Liver (tissue), 9 donors: ENCODE data around the gene PSMD1. TPM values are rescaled to one million over a fixed set of nuclear protein-coding genes. Genes with fewer than 3 reads are reported as not detected.

Experiments
- DNase-seq: peaks from one replicate; pipeline ENCODE4 v3.0.0-alpha.2; 2017; ENCODE audit warnings: low spot score
- H3K27ac ChIP-seq, 2 donors: one replicate each; pipeline ENCODE4 v1.7.0; 2013; ENCODE audit warnings: inconsistent platforms in 2 of 2, low read length in 2 of 2, control low read depth in 1 of 2, low read depth in 1 of 2, mild to moderate bottlenecking in 1 of 2
- H3K27me3 ChIP-seq, 4 donors: one replicate each; pipeline versions ENCODE4 v1.6.1 to v1.7.0; 2013; ENCODE audit warnings: low read length in 3 of 4, inconsistent platforms in 1 of 4, mild to moderate bottlenecking in 1 of 4, moderate library complexity in 1 of 4; ENCODE audit not compliant: control insufficient read depth in 4 of 4, insufficient read depth in 4 of 4
- H3K36me3 ChIP-seq, 4 donors: one replicate each; pipeline versions ENCODE4 v1.6.1 to v1.7.0; 2013; ENCODE audit warnings: low read length in 3 of 4, mild to moderate bottlenecking in 3 of 4, low read depth in 1 of 4, moderate library complexity in 1 of 4; ENCODE audit not compliant: control insufficient read depth in 4 of 4, insufficient read depth in 3 of 4
- H3K4me1 ChIP-seq, 4 donors: one replicate each; pipeline versions ENCODE4 v1.6.1 to v1.7.0; 2013; ENCODE audit warnings: low read length in 3 of 4, mild to moderate bottlenecking in 3 of 4, moderate library complexity in 1 of 4; ENCODE audit not compliant: control insufficient read depth in 4 of 4, insufficient read depth in 4 of 4
- H3K4me3 ChIP-seq, 3 donors: one replicate each; pipeline versions ENCODE4 v1.6.1 to v1.7.0; 2013; ENCODE audit warnings: low read length in 3 of 3, control low read depth in 1 of 3, low read depth in 1 of 3, mild to moderate bottlenecking in 1 of 3
- H3K9ac ChIP-seq, 2 donors: one replicate each; pipeline ENCODE4 v1.7.0; 2013; ENCODE audit warnings: low read length in 2 of 2, mild to moderate bottlenecking in 2 of 2, moderate library complexity in 2 of 2, control low read depth in 1 of 2, low read depth in 1 of 2
- H3K9me3 ChIP-seq, 4 donors: one replicate each; pipeline versions ENCODE4 v1.6.1 to v1.7.0; 2013; ENCODE audit warnings: low read length in 3 of 4; ENCODE audit not compliant: control insufficient read depth in 4 of 4
- ATF3 ChIP-seq: IDR thresholded peaks from 2 replicates; pipeline ENCODE4 v1.6.1; 2016; ENCODE audit warnings: antibody characterized with exemption
- CTCF ChIP-seq: fragments of 150-350 bp; IDR thresholded peaks from 2 replicates; pipeline ENCODE4 v1.5.1; 2017; ENCODE audit warnings: improper control_type of control experiment, low read depth, low read length; ENCODE audit not compliant: missing input control
- EGR1 ChIP-seq, 2 donors: IDR thresholded peaks; 2 replicates each; pipeline ENCODE4 v1.6.1; 2016 to 2018; ENCODE audit warnings: antibody characterized with exemption in 2 of 2, low read depth in 2 of 2
- FOXA1 ChIP-seq: IDR thresholded peaks from 2 replicates; pipeline ENCODE4 v1.6.1; 2016; ENCODE audit warnings: antibody characterized with exemption
- FOXA2 ChIP-seq: IDR thresholded peaks from 2 replicates; pipeline ENCODE4 v1.6.1; 2016; ENCODE audit warnings: antibody characterized with exemption
- GABPA ChIP-seq, 2 donors: IDR thresholded peaks in 1 of 2; conservative IDR thresholded peaks in 1 of 2; 2 replicates each; pipeline ENCODE4 v1.6.1; 2016; ENCODE audit warnings: antibody characterized with exemption in 2 of 2, mild to moderate bottlenecking in 1 of 2, moderate library complexity in 1 of 2
- HNF4A ChIP-seq, 2 donors: conservative IDR thresholded peaks; 2 replicates each; pipeline ENCODE4 v1.6.1; 2016; ENCODE audit warnings: antibody characterized with exemption in 2 of 2, mild to moderate bottlenecking in 2 of 2
- HNF4G ChIP-seq: IDR thresholded peaks from 2 replicates; pipeline ENCODE4 v1.6.1; 2016; ENCODE audit warnings: antibody characterized with exemption
- JUND ChIP-seq, 2 donors: IDR thresholded peaks; 2 replicates each; pipeline ENCODE4 v1.6.1; 2016; ENCODE audit warnings: antibody characterized with exemption in 2 of 2
- MAX ChIP-seq: IDR thresholded peaks from 2 replicates; pipeline ENCODE4 v1.6.1; 2016; ENCODE audit warnings: antibody characterized with exemption
- NR2F2 ChIP-seq: IDR thresholded peaks from 2 replicates; pipeline ENCODE4 v1.6.1; 2016; ENCODE audit warnings: antibody characterized with exemption
- RAD21 ChIP-seq, 2 donors: IDR thresholded peaks; 2 replicates each; pipeline ENCODE4 v1.6.1; 2016; ENCODE audit warnings: antibody characterized with exemption in 2 of 2, mild to moderate bottlenecking in 2 of 2
- RXRA ChIP-seq, 2 donors: IDR thresholded peaks; 2 replicates each; pipeline ENCODE4 v1.6.1; 2017 to 2018; ENCODE audit warnings: antibody characterized with exemption in 2 of 2, mild to moderate bottlenecking in 1 of 2
- SP1 ChIP-seq: IDR thresholded peaks from 2 replicates; pipeline ENCODE4 v1.6.1; 2018; ENCODE audit warnings: antibody characterized with exemption, mild to moderate bottlenecking
- YY1 ChIP-seq: IDR thresholded peaks from 2 replicates; pipeline ENCODE4 v1.6.1; 2016; ENCODE audit warnings: antibody characterized with exemption, mild to moderate bottlenecking
- ZBTB33 ChIP-seq: IDR thresholded peaks from 2 replicates; pipeline ENCODE4 v1.6.1; 2016; ENCODE audit warnings: antibody characterized with exemption
- WGBS: extraction: QIAGEN DNeasy Blood & Tissue Kit; methylation state at CpG from one replicate; pipeline ENCODE4 v1.1.7; 2013; 5-methylcytosine and 5-hydroxymethylcytosine counted together
- polyA plus RNA-seq, 2 donors: library from polyadenylated mRNA; stranded (reverse) in 1 of 2; unstranded in 1 of 2; fragments of 200-250 nt in 1 of 2; fragments of >200 nt in 1 of 2; fragmentation: Nextera tagmentation in 1 of 2; extraction: Ambion mirVana in 1 of 2; gene quantifications; one replicate each; pipeline versions ENCODE4 v1.2.1 to v1.2.3, GENCODE V29; 2013 to 2015
- total RNA-seq, 2 donors: library from RNA; depleted of rRNA; stranded (reverse); fragments of >200 nt; gene quantifications; one replicate each; pipeline ENCODE4 v1.2.3, GENCODE V29; 2014
- donor health status: healthy.
- donor health status: healthy.
- donor health status: healthy.
- donor health status: healthy.
- donor health status: healthy.

PSMD1 gene
- total and polyA plus RNA-seq, 4 donors, result 31.7 to 83.3 (median 68.1) TPM

- peaks cover 21 to 92% (median 72%) of the 10 kb centered on the region in 4 donors for H3K36me3 ChIP-seq
- no peaks in the 10 kb centered on the region for H3K27me3 ChIP-seq
- no peaks in the 10 kb centered on the region for H3K9me3 ChIP-seq
- H3K9ac ChIP-seq, result no peak overlapping the region
- 90% methylated on average over 1 of the region's 1 CpG for WGBS
- no peak overlapping the region for H3K27ac ChIP-seq
- no peaks in the 10 kb centered on the region for H3K4me1 ChIP-seq
- TF ChIP-seq FOXA2 (no peak), SP1 (no peak), JUND (IDR thresholded peaks at IDR 0.05) (no peak), HNF4A (conservative IDR thresholded peaks at IDR 0.05) (no peak), NR2F2 (no peak), YY1 (no peak), GABPA (IDR thresholded peaks at IDR 0.05 in 1 of 2, conservative IDR thresholded peaks at IDR 0.05 in 1 of 2) (no peak), FOXA1 (no peak), MAX (no peak), RXRA (IDR thresholded peaks at IDR 0.05) (no peak), EGR1 (IDR thresholded peaks at IDR 0.05; ENCODE audit: low read depth in 2 of 2) (no peak)
- H3K4me3 ChIP-seq, result no peak overlapping the region
- DNase-seq, result no peak
These were observed 27.9 kb downstream of the PSMD1 start for GRCh38 chr2:231084565-231084964.

- Histone ChIP-seq H3K4me3 (no peak overlapping the region), H3K27ac (no peak overlapping the region), H3K9ac (no peak overlapping the region), H3K36me3 (peaks cover 14 to 73% (median 52%) of the 10 kb centered on the region in 4 donors), H3K27me3 (no peaks in the 10 kb centered on the region), H3K4me1 (no peaks in the 10 kb centered on the region), H3K9me3 (no peaks in the 10 kb centered on the region)
- TF ChIP-seq MAX, result no peak
- no peak for TF ChIP-seq RAD21 (IDR thresholded peaks at IDR 0.05)
- TF ChIP-seq FOXA1, result no peak
- no peak for TF ChIP-seq EGR1 (IDR thresholded peaks at IDR 0.05; ENCODE audit: low read depth in 2 of 2)
- no peak for DNase-seq
- WGBS, result 75% methylated on average over 4 of the region's 4 CpGs
These were observed 32.1 kb downstream of the PSMD1 start for GRCh38 chr2:231088754-231089153.

GRCh38 chr2:231093933-231094332 lies 37.3 kb downstream of the PSMD1 start:
- no peaks in the 10 kb centered on the region for H3K27me3 ChIP-seq
- no peak overlapping the region for H3K9ac ChIP-seq
- H3K4me1 ChIP-seq, result no peaks in the 10 kb centered on the region
- DNase-seq, result no peak
- TF ChIP-seq JUND (IDR thresholded peaks at IDR 0.05) (no peak), ATF3 (no peak), CTCF (no peak), YY1 (no peak), NR2F2 (no peak), HNF4A (conservative IDR thresholded peaks at IDR 0.05) (no peak), GABPA (IDR thresholded peaks at IDR 0.05 in 1 of 2, conservative IDR thresholded peaks at IDR 0.05 in 1 of 2) (no peak), SP1 (no peak), RAD21 (IDR thresholded peaks at IDR 0.05) (no peak), EGR1 (IDR thresholded peaks at IDR 0.05; ENCODE audit: low read depth in 2 of 2) (no peak), ZBTB33 (no peak), HNF4G (no peak), FOXA1 (no peak), RXRA (IDR thresholded peaks at IDR 0.05) (no peak)
- 90% methylated on average over 5 of the region's 5 CpGs for WGBS
- no peak overlapping the region for H3K27ac ChIP-seq
- peaks cover 3 to 31% (median 22%) of the 10 kb centered on the region in 4 donors for H3K36me3 ChIP-seq
- no peak overlapping the region for H3K4me3 ChIP-seq
- H3K9me3 ChIP-seq, result no peaks in the 10 kb centered on the region
